GM23338 (cell line): Measurements from ENCODE around the gene NAAA.

ENCODE experiments used
- CTCF ChIP-seq, 2 experiments: fragments of 200-600 bp in 1 of 2; sonication (generic) in 1 of 2; conservative IDR thresholded peaks; 2 replicates each; pipeline versions ENCODE4 v1.5.1 to v1.6.1; 2016 to 2017; ENCODE audit warnings: antibody characterized with exemption in 2 of 2, low read depth in 2 of 2, mild to moderate bottlenecking in 2 of 2, moderate library complexity in 1 of 2
- EZH2 ChIP-seq: fragments of 200-600 bp; sonication (generic); IDR thresholded peaks from one replicate; pipeline ENCODE4 v1.8.0; 2017; ENCODE audit warnings: antibody characterized with exemption, mild to moderate bottlenecking, low read depth; ENCODE audit not compliant: unreplicated experiment
- POLR2AphosphoS5 ChIP-seq: IDR thresholded peaks from 2 replicates; pipeline ENCODE4 v1.6.1; 2016; ENCODE audit warnings: antibody characterized with exemption, low read depth
- REST ChIP-seq: IDR thresholded peaks from one replicate; pipeline ENCODE4 v1.6.1; 2018; ENCODE audit warnings: antibody characterized with exemption; ENCODE audit not compliant: unreplicated experiment

GRCh38 chr4:75953509-75953908 is 12.7 kb upstream of the NAAA start:
- TF ChIP-seq CTCF (conservative IDR thresholded peaks at IDR 0.05; ENCODE audit: low read depth in 2 of 2) (no peak), POLR2AphosphoS5 (no peak), REST (no peak), EZH2 (no peak)
